ENCODE results near the gene ESYT2. TPM values are rescaled to one million over a fixed set of nuclear protein-coding genes. Genes with fewer than 3 reads are reported as not detected.

ESYT2 gene
- total RNA-seq, 1 experiment from 2014 or later, result 68.2 TPM

- H3K79me2 ChIP-seq (ENCODE audit: insufficient read depth, low read length), result no peaks in the 10 kb centered on the region
- intact Hi-C loops (cut with micrococcal nuclease), result no loop called here
- H3K9me3 ChIP-seq (ENCODE audit: control insufficient read depth in 1 of 2, insufficient read depth in 1 of 2, low read depth in 1 of 2, low read length in 2 of 2), result no peaks in the 10 kb centered on the region
- H3K36me3 ChIP-seq (ENCODE audit: control insufficient read depth in 1 of 2, insufficient read depth in 2 of 2, low read length in 2 of 2), result peaks cover 0 to 5% of the 10 kb centered on the region in 2 experiments; a peak in 3 of 4 replicates
- DNase-seq (ENCODE audit: low read depth, low spot score) (no peak), ATAC-seq (no peak)
- H4K20me1 ChIP-seq (ENCODE audit: insufficient read depth), result no peaks in the 10 kb centered on the region
- POLR2A ChIA-PET, result no interaction called here
- H3K4me2 ChIP-seq (ENCODE audit: low read length), result no peak overlapping the region
- H3K27ac ChIP-seq (ENCODE audit: low read depth, low read length), result no peak overlapping the region
- RAD21 ChIA-PET (ENCODE audit: low non-redundant PET in 1 of 2, low total read pairs in 2 of 2, uncharacterized antibody in 2 of 2, unreplicated experiment in 2 of 2), result no interaction called here
- BruUV-seq (replicated peaks), result no TSS peak
- H3K9me2 ChIP-seq (ENCODE audit: insufficient read depth), result no peaks in the 10 kb centered on the region
- no peaks in the 10 kb centered on the region for H3K4me1 ChIP-seq (ENCODE audit: control insufficient read depth in 1 of 2, insufficient read depth in 2 of 2, low read length in 2 of 2)
- H3K9ac ChIP-seq (ENCODE audit: low read length), result no peak overlapping the region
- TF ChIP-seq ZBTB33 (IDR thresholded peaks at IDR 0.05; ENCODE audit: extremely low read depth, insufficient replicate concordance, low read length), result no peak
- no peak for TF ChIP-seq CEBPB (IDR thresholded peaks at IDR 0.05; ENCODE audit: low read depth)
- no peak for TF ChIP-seq JUND (IDR thresholded peaks at IDR 0.05)
- no peak for TF ChIP-seq ELF1 (IDR thresholded peaks at IDR 0.05; ENCODE audit: borderline replicate concordance, low read depth)
- no peak for TF ChIP-seq SP1 (IDR thresholded peaks at IDR 0.05; ENCODE audit: low read depth)
- no peak for TF ChIP-seq POLR2A (IDR thresholded peaks at IDR 0.05; ENCODE audit: borderline replicate concordance, extremely low read depth, insufficient read depth, insufficient read length)
- TF ChIP-seq EZH2 (IDR thresholded peaks at IDR 0.05), result no peak
- TF ChIP-seq RAD21 (IDR thresholded peaks at IDR 0.05; ENCODE audit: low read depth), result no peak
- TF ChIP-seq ZNF274 (IDR thresholded peaks at IDR 0.05; ENCODE audit: low read depth, low read length), result no peak
- TF ChIP-seq YY1 (IDR thresholded peaks at IDR 0.05; ENCODE audit: extremely low read depth, insufficient replicate concordance, low read depth, low read length), result no peak
- TF ChIP-seq CBX3 (IDR thresholded peaks at IDR 0.05; ENCODE audit: low read depth), result no peak
- no peak for TF ChIP-seq ATF3 (IDR thresholded peaks at IDR 0.05)
- no peak for TF ChIP-seq FOSL1 (IDR thresholded peaks at IDR 0.05; ENCODE audit: low read depth)
- no peak for TF ChIP-seq EGR1 (IDR thresholded peaks at IDR 0.05; ENCODE audit: low read depth)
- H3K27me3 ChIP-seq (ENCODE audit: insufficient read depth, low read length), result no peaks in the 10 kb centered on the region
- no peak overlapping the region for H2AFZ ChIP-seq (ENCODE audit: low read depth, low read length, poor library complexity, severe bottlenecking)
- CTCF ChIA-PET, result no interaction called here
- no peak overlapping the region for H3K4me3 ChIP-seq (replicated peaks in 1 of 2; ENCODE audit: low read depth in 1 of 2, low read length in 2 of 2)
Observed at GRCh38 chr7:158730383-158731346, 98.6 kb downstream of the ESYT2 start.

All from HCT116 (cell line).